Measurements from ENCODE around the gene SLC2A1.

- TF ChIP-seq CTCF (conservative IDR thresholded peaks at IDR 0.05): no peak
- no peak for TF ChIP-seq ZFX (IDR thresholded peaks at IDR 0.05)
Measured at GRCh38 chr1:42933060-42933586, 25.5 kb downstream of the SLC2A1 start.

All from C4-2B (cell line).